GM19328 (cell line): Measurements from ENCODE around the gene MARCHF3.
"Not testable (repeated sequence)": the region's sequence is repeated elsewhere in the genome, so short reads cannot be mapped to it uniquely, and the experiment has no call there.

Experiments
- ATAC-seq: cut with Tn5 transposase; IDR thresholded peaks from one replicate; pipeline ENCODE4 v1.9.1; 2021; ENCODE audit warnings: mild to moderate bottlenecking, moderate library complexity; ENCODE audit not compliant: unreplicated experiment

The MARCHF3 gene

GRCh38 chr5:126961702-126962101 lies 68.7 kb downstream of the MARCHF3 start:
- no peak for ATAC-seq

- no peak for ATAC-seq
These were observed 69.2 kb downstream of the MARCHF3 start for GRCh38 chr5:126961128-126961527.

GRCh38 chr5:126959188-126959587 lies 71.2 kb downstream of the MARCHF3 start:
- ATAC-seq, result no peak

- no peak for ATAC-seq
These were observed 73.4 kb downstream of the MARCHF3 start for GRCh38 chr5:126956991-126957390.

GRCh38 chr5:126954981-126955380 lies 75.4 kb downstream of the MARCHF3 start:
- no peak for ATAC-seq

GRCh38 chr5:126953640-126954039 lies 76.7 kb downstream of the MARCHF3 start:
- no peak for ATAC-seq

- no peak for ATAC-seq
These were observed 80.9 kb downstream of the MARCHF3 start for GRCh38 chr5:126949475-126949874.

- ATAC-seq, result no peak
These were observed 81.9 kb downstream of the MARCHF3 start for GRCh38 chr5:126948453-126948852.

GRCh38 chr5:126948011-126948355 lies 82.4 kb downstream of the MARCHF3 start:
- no peak for ATAC-seq

- no peak for ATAC-seq
These were observed 83.0 kb downstream of the MARCHF3 start for GRCh38 chr5:126947146-126948010.

GRCh38 chr5:126942908-126943307 lies 87.5 kb downstream of the MARCHF3 start:
- ATAC-seq, result not testable (repeated sequence)

GRCh38 chr5:126941403-126941802 lies 89.0 kb downstream of the MARCHF3 start:
- ATAC-seq, result no peak

- ATAC-seq, result no peak
These were observed 90.5 kb downstream of the MARCHF3 start for GRCh38 chr5:126939887-126940286.

GRCh38 chr5:126938466-126938865 lies 91.9 kb downstream of the MARCHF3 start:
- ATAC-seq, result no peak

- no peak for ATAC-seq
These were observed 92.6 kb downstream of the MARCHF3 start for GRCh38 chr5:126937771-126938170.

- ATAC-seq, result no peak
These were observed 93.5 kb downstream of the MARCHF3 start for GRCh38 chr5:126936775-126937418.

- no peak for ATAC-seq
These were observed 98.2 kb downstream of the MARCHF3 start for GRCh38 chr5:126931963-126932660.

GRCh38 chr5:126928041-126928440 lies 102.3 kb downstream of the MARCHF3 start:
- ATAC-seq, result no peak

- ATAC-seq, result no peak
These were observed 102.9 kb downstream of the MARCHF3 start for GRCh38 chr5:126927429-126927828.

GRCh38 chr5:126926187-126926586 lies 104.2 kb downstream of the MARCHF3 start:
- no peak for ATAC-seq

- ATAC-seq, result no peak
These were observed 104.9 kb downstream of the MARCHF3 start for GRCh38 chr5:126925482-126925881.
